ENCODE data around the gene ASAP3.

Gene ASAP3

GRCh38 chr1:23437355-23437664 lies 46.7 kb downstream of the ASAP3 start:
- Histone ChIP-seq H3K4ac (ENCODE audit: low read length) (no peak overlapping the region), H3K14ac (ENCODE audit: low read length) (no peak overlapping the region), H3K27me3 (ENCODE audit: control insufficient read depth in 3 of 3, insufficient read depth in 3 of 3, low read depth in 1 of 3, low read length in 3 of 3) (peaks cover 0 to 4% (median 0%) of the 10 kb centered on the region in 3 experiments), H3K27ac (replicated peaks; ENCODE audit: low read length) (no peak overlapping the region), H4K8ac (ENCODE audit: low read depth, low read length) (no peak overlapping the region), H2AK5ac (ENCODE audit: low read depth, low read length) (peak overlapping the region; percentile 69), H3K18ac (ENCODE audit: low read length) (peak overlapping the region; percentile 62), H3K4me1 (ENCODE audit: control insufficient read depth in 2 of 2, insufficient read depth in 1 of 2, low read depth in 1 of 2, low read length in 2 of 2) (peaks cover 0 to 4% of the 10 kb centered on the region in 2 donors), H4K91ac (ENCODE audit: low read depth, low read length, poor library complexity) (no peak overlapping the region), H3K9ac (ENCODE audit: low read depth, low read length, poor library complexity) (peak overlapping the region; percentile 35), H3K36me3 (replicated peaks in 1 of 2; ENCODE audit: control insufficient read depth in 2 of 2, insufficient read depth in 2 of 2, low read length in 2 of 2) (peaks cover 2 to 96% of the 10 kb centered on the region in 2 donors), H3K79me1 (ENCODE audit: low read depth, low read length) (no peaks in the 10 kb centered on the region), H2BK12ac (ENCODE audit: low read length) (no peak overlapping the region), H3K9me3 (replicated peaks in 1 of 2; ENCODE audit: control insufficient read depth in 2 of 2, insufficient read depth in 1 of 2, low read depth in 1 of 2, low read length in 2 of 2) (no peaks in the 10 kb centered on the region), H2BK5ac (ENCODE audit: low read length) (no peak overlapping the region), H3K23ac (ENCODE audit: low read depth, low read length, poor library complexity) (peak overlapping the region; percentile 82), H2BK15ac (ENCODE audit: low read length) (peak overlapping the region; percentile 9), H3K4me3 (ENCODE audit: low read length in 2 of 2) (no peak overlapping the region), H2AFZ (ENCODE audit: low read length) (no peak overlapping the region), H2BK120ac (ENCODE audit: low read depth, low read length) (no peak overlapping the region), H3K4me2 (ENCODE audit: insufficient read depth, low read length, poor library complexity, severe bottlenecking) (no peak overlapping the region)
- WGBS, 2 donors (ENCODE audit: extremely low coverage in 2 of 2, insufficient read length in 2 of 2, insufficient replicate concordance in 1 of 2): no CpG with 5 or more reads among the region's 13 CpGs
- DNase-seq (ENCODE audit: low spot score): no peak

- Histone ChIP-seq H3K27ac (replicated peaks; ENCODE audit: low read length) (no peak overlapping the region), H3K14ac (ENCODE audit: low read length) (peak overlapping the region; percentile 42), H3K23ac (ENCODE audit: low read depth, low read length, poor library complexity) (peak overlapping the region; percentile 82), H2AFZ (ENCODE audit: low read length) (no peak overlapping the region), H3K4ac (ENCODE audit: low read length) (no peak overlapping the region), H3K36me3 (replicated peaks in 1 of 2; ENCODE audit: control insufficient read depth in 2 of 2, insufficient read depth in 2 of 2, low read length in 2 of 2) (peaks cover 2 to 96% of the 10 kb centered on the region in 2 donors), H3K79me1 (ENCODE audit: low read depth, low read length) (no peaks in the 10 kb centered on the region), H3K4me2 (ENCODE audit: insufficient read depth, low read length, poor library complexity, severe bottlenecking) (peak overlapping the region; percentile 52), H3K9me3 (replicated peaks in 1 of 2; ENCODE audit: control insufficient read depth in 2 of 2, insufficient read depth in 1 of 2, low read depth in 1 of 2, low read length in 2 of 2) (no peaks in the 10 kb centered on the region), H2BK12ac (ENCODE audit: low read length) (no peak overlapping the region), H3K4me1 (ENCODE audit: control insufficient read depth in 2 of 2, insufficient read depth in 1 of 2, low read depth in 1 of 2, low read length in 2 of 2) (peaks cover 0 to 4% of the 10 kb centered on the region in 2 donors), H3K27me3 (ENCODE audit: control insufficient read depth in 3 of 3, insufficient read depth in 3 of 3, low read depth in 1 of 3, low read length in 3 of 3) (peaks cover 0 to 4% (median 0%) of the 10 kb centered on the region in 3 experiments), H2BK120ac (ENCODE audit: low read depth, low read length) (no peak overlapping the region), H4K8ac (ENCODE audit: low read depth, low read length) (no peak overlapping the region), H3K4me3 (ENCODE audit: low read length in 2 of 2) (peak overlapping the region in 1 of 2 donors; percentile 66), H3K9ac (ENCODE audit: low read depth, low read length, poor library complexity) (peak overlapping the region; percentile 35), H2BK15ac (ENCODE audit: low read length) (peak overlapping the region; percentile 9), H3K18ac (ENCODE audit: low read length) (peak overlapping the region; percentile 62), H4K91ac (ENCODE audit: low read depth, low read length, poor library complexity) (no peak overlapping the region), H2BK5ac (ENCODE audit: low read length) (no peak overlapping the region), H2AK5ac (ENCODE audit: low read depth, low read length) (peak overlapping the region; percentile 69)
- DNase-seq (ENCODE audit: low spot score): no peak
- WGBS, 2 donors (ENCODE audit: extremely low coverage in 2 of 2, insufficient read length in 2 of 2, insufficient replicate concordance in 1 of 2): no CpG with 5 or more reads among the region's 49 CpGs
Measured at GRCh38 chr1:23436520-23437354, 47.2 kb downstream of the ASAP3 start.

GRCh38 chr1:23434260-23434775 lies 49.7 kb downstream of the ASAP3 start:
- Histone ChIP-seq H3K4ac (ENCODE audit: low read length) (no peak overlapping the region), H2AFZ (ENCODE audit: low read length) (no peak overlapping the region), H3K36me3 (replicated peaks in 1 of 2; ENCODE audit: control insufficient read depth in 2 of 2, insufficient read depth in 2 of 2, low read length in 2 of 2) (peaks cover 3 to 100% of the 10 kb centered on the region in 2 donors), H3K27me3 (ENCODE audit: control insufficient read depth in 3 of 3, insufficient read depth in 3 of 3, low read depth in 1 of 3, low read length in 3 of 3) (peaks cover 0 to 4% (median 0%) of the 10 kb centered on the region in 3 experiments), H3K27ac (replicated peaks; ENCODE audit: low read length) (no peak overlapping the region), H3K14ac (ENCODE audit: low read length) (no peak overlapping the region), H3K79me1 (ENCODE audit: low read depth, low read length) (no peaks in the 10 kb centered on the region), H4K8ac (ENCODE audit: low read depth, low read length) (no peak overlapping the region), H4K91ac (ENCODE audit: low read depth, low read length, poor library complexity) (no peak overlapping the region), H3K9ac (ENCODE audit: low read depth, low read length, poor library complexity) (no peak overlapping the region), H3K23ac (ENCODE audit: low read depth, low read length, poor library complexity) (no peak overlapping the region), H3K4me1 (ENCODE audit: control insufficient read depth in 2 of 2, insufficient read depth in 1 of 2, low read depth in 1 of 2, low read length in 2 of 2) (peaks cover 0 to 4% of the 10 kb centered on the region in 2 donors), H2BK120ac (ENCODE audit: low read depth, low read length) (no peak overlapping the region), H2BK15ac (ENCODE audit: low read length) (no peak overlapping the region), H2AK5ac (ENCODE audit: low read depth, low read length) (no peak overlapping the region), H2BK5ac (ENCODE audit: low read length) (no peak overlapping the region), H2BK12ac (ENCODE audit: low read length) (no peak overlapping the region), H3K18ac (ENCODE audit: low read length) (no peak overlapping the region), H3K4me2 (ENCODE audit: insufficient read depth, low read length, poor library complexity, severe bottlenecking) (no peak overlapping the region), H3K4me3 (ENCODE audit: low read length in 2 of 2) (peak overlapping the region in 1 of 2 donors; percentile 10), H3K9me3 (replicated peaks in 1 of 2; ENCODE audit: control insufficient read depth in 2 of 2, insufficient read depth in 1 of 2, low read depth in 1 of 2, low read length in 2 of 2) (no peaks in the 10 kb centered on the region)
- no CpG with 5 or more reads among the region's 7 CpGs for WGBS, 2 donors (ENCODE audit: extremely low coverage in 2 of 2, insufficient read length in 2 of 2, insufficient replicate concordance in 1 of 2)
- DNase-seq (ENCODE audit: low spot score): no peak

GRCh38 chr1:23433122-23433521 lies 50.9 kb downstream of the ASAP3 start:
- no peak overlapping the region for H3K4me2 ChIP-seq (ENCODE audit: insufficient read depth, low read length, poor library complexity, severe bottlenecking)
- WGBS, 2 donors (ENCODE audit: extremely low coverage in 2 of 2, insufficient read length in 2 of 2, insufficient replicate concordance in 1 of 2): no CpG with 5 or more reads among the region's 10 CpGs
- peaks cover 0 to 4% (median 0%) of the 10 kb centered on the region in 3 experiments for H3K27me3 ChIP-seq (ENCODE audit: control insufficient read depth in 3 of 3, insufficient read depth in 3 of 3, low read depth in 1 of 3, low read length in 3 of 3)
- H3K18ac ChIP-seq (ENCODE audit: low read length): no peak overlapping the region
- H3K9me3 ChIP-seq (replicated peaks in 1 of 2; ENCODE audit: control insufficient read depth in 2 of 2, insufficient read depth in 1 of 2, low read depth in 1 of 2, low read length in 2 of 2): no peaks in the 10 kb centered on the region
- no peak overlapping the region for H2BK5ac ChIP-seq (ENCODE audit: low read length)
- peaks cover 0 to 4% of the 10 kb centered on the region in 2 donors for H3K4me1 ChIP-seq (ENCODE audit: control insufficient read depth in 2 of 2, insufficient read depth in 1 of 2, low read depth in 1 of 2, low read length in 2 of 2)
- H3K4me3 ChIP-seq (ENCODE audit: low read length in 2 of 2): no peak overlapping the region
- no peak overlapping the region for H2BK12ac ChIP-seq (ENCODE audit: low read length)
- no peak overlapping the region for H3K4ac ChIP-seq (ENCODE audit: low read length)
- no peak overlapping the region for H3K23ac ChIP-seq (ENCODE audit: low read depth, low read length, poor library complexity)
- H4K91ac ChIP-seq (ENCODE audit: low read depth, low read length, poor library complexity): no peak overlapping the region
- H3K79me1 ChIP-seq (ENCODE audit: low read depth, low read length): no peaks in the 10 kb centered on the region
- DNase-seq (ENCODE audit: low spot score): no peak
- H3K9ac ChIP-seq (ENCODE audit: low read depth, low read length, poor library complexity): no peak overlapping the region
- peaks cover 3 to 100% of the 10 kb centered on the region in 2 donors for H3K36me3 ChIP-seq (replicated peaks in 1 of 2; ENCODE audit: control insufficient read depth in 2 of 2, insufficient read depth in 2 of 2, low read length in 2 of 2)
- H3K27ac ChIP-seq (replicated peaks; ENCODE audit: low read length): no peak overlapping the region
- no peak overlapping the region for H2AFZ ChIP-seq (ENCODE audit: low read length)
- no peak overlapping the region for H2BK120ac ChIP-seq (ENCODE audit: low read depth, low read length)
- H4K8ac ChIP-seq (ENCODE audit: low read depth, low read length): no peak overlapping the region
- H3K14ac ChIP-seq (ENCODE audit: low read length): no peak overlapping the region
- no peak overlapping the region for H2AK5ac ChIP-seq (ENCODE audit: low read depth, low read length)
- H2BK15ac ChIP-seq (ENCODE audit: low read length): no peak overlapping the region
